ENCODE results near the gene PREX1.
A peak's percentile ranks its signal among the peaks of the same experiment; 100 is the strongest.

Gene PREX1

GRCh38 chr20:48698507-48699267 is 129.1 kb downstream of the PREX1 start:
- DNase-seq (ENCODE audit: low spot score) = no peak

GRCh38 chr20:48697845-48698491 is 129.8 kb downstream of the PREX1 start:
- peak; percentile 85 for DNase-seq (ENCODE audit: low spot score)

GRCh38 chr20:48696671-48697070 is 131.1 kb downstream of the PREX1 start:
- DNase-seq (ENCODE audit: low spot score) = no peak

- no peak for DNase-seq (ENCODE audit: low spot score)
Measured at GRCh38 chr20:48695738-48696137, 132.1 kb downstream of the PREX1 start.

- no peak for DNase-seq (ENCODE audit: low spot score)
Measured at GRCh38 chr20:48695255-48695654, 132.5 kb downstream of the PREX1 start.

- no peak for DNase-seq (ENCODE audit: low spot score)
Measured at GRCh38 chr20:48694381-48694865, 133.4 kb downstream of the PREX1 start.

- DNase-seq (ENCODE audit: low spot score) = no peak
Measured at GRCh38 chr20:48691523-48691922, 136.3 kb downstream of the PREX1 start.

- DNase-seq (ENCODE audit: low spot score) = no peak
Measured at GRCh38 chr20:48690888-48691287, 136.9 kb downstream of the PREX1 start.

GRCh38 chr20:48689874-48690571 is 137.8 kb downstream of the PREX1 start:
- DNase-seq (ENCODE audit: low spot score) = no peak

- DNase-seq (ENCODE audit: low spot score) = no peak
Measured at GRCh38 chr20:48689388-48689787, 138.4 kb downstream of the PREX1 start.

- no peak for DNase-seq (ENCODE audit: low spot score)
Measured at GRCh38 chr20:48688579-48688978, 139.2 kb downstream of the PREX1 start.

GRCh38 chr20:48687117-48687800 is 140.5 kb downstream of the PREX1 start:
- DNase-seq (ENCODE audit: low spot score) = no peak

GRCh38 chr20:48686238-48687116 is 141.3 kb downstream of the PREX1 start:
- peak; percentile 64 for DNase-seq (ENCODE audit: low spot score)

GRCh38 chr20:48685300-48685699 is 142.5 kb downstream of the PREX1 start:
- no peak for DNase-seq (ENCODE audit: low spot score)

GRCh38 chr20:48684501-48685041 is 143.2 kb downstream of the PREX1 start:
- no peak for DNase-seq (ENCODE audit: low spot score)

GRCh38 chr20:48683467-48684175 is 144.2 kb downstream of the PREX1 start:
- DNase-seq (ENCODE audit: low spot score) = no peak

- DNase-seq (ENCODE audit: low spot score) = peak; percentile 96
Measured at GRCh38 chr20:48682529-48683363, 145.1 kb downstream of the PREX1 start.

GRCh38 chr20:48681873-48682426 is 145.8 kb downstream of the PREX1 start:
- DNase-seq (ENCODE audit: low spot score) = no peak
